ENCODE data around the gene PTPN23. TPM values are rescaled to one million over a fixed set of nuclear protein-coding genes. Genes with fewer than 3 reads are reported as not detected.

The PTPN23 gene
- total and polyA plus RNA-seq, 2 experiments from 2014 or later = 14.3 to 48.8 TPM

DNA sequence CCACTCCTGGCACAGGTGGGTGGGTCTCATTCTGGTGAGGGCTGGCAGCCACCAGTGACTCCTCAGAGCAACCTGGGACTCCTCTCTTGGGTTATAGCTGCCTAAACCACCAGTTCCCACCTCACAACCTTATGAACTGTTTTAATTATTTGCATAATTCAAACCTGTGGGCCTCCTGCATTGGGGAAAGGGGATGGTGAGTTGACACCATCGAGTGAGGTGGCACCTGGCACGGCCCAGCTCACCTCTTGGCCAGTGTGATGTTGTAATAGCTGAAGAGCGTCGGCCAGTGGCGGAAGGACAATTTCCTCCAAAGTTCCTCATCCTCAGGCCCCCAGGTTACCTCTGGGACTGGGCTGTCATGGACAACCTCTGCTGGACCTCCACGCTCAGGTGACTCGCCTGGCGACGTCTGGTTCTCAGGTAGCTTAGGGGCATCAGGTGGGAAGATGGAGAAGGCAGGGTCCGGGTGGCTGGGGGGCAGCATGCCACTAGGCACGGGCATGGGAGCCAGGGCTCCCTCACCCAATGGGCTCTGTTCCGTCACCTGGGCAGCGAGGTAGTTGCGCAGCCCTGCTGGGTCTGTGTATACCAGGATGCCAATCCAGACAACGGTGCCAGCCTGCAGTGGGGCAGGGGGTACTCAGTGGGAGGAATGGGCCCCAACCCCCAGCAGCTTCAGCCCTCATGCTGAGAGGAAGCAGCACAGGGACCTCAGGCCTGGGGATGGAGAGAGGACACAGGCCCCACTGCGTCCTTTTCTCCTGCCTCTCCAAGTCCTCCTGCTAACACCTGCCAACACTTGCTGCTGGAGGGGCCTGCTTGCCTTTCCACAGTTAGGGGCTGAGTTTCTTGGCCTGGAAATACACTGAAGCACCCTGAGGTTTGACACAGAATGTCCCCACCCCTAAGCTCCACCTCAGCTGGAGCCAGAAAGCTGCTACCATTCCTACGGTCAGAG is 38.5 kb downstream of the PTPN23 start (continued):
- TF ChIP-seq, protein P1, sequence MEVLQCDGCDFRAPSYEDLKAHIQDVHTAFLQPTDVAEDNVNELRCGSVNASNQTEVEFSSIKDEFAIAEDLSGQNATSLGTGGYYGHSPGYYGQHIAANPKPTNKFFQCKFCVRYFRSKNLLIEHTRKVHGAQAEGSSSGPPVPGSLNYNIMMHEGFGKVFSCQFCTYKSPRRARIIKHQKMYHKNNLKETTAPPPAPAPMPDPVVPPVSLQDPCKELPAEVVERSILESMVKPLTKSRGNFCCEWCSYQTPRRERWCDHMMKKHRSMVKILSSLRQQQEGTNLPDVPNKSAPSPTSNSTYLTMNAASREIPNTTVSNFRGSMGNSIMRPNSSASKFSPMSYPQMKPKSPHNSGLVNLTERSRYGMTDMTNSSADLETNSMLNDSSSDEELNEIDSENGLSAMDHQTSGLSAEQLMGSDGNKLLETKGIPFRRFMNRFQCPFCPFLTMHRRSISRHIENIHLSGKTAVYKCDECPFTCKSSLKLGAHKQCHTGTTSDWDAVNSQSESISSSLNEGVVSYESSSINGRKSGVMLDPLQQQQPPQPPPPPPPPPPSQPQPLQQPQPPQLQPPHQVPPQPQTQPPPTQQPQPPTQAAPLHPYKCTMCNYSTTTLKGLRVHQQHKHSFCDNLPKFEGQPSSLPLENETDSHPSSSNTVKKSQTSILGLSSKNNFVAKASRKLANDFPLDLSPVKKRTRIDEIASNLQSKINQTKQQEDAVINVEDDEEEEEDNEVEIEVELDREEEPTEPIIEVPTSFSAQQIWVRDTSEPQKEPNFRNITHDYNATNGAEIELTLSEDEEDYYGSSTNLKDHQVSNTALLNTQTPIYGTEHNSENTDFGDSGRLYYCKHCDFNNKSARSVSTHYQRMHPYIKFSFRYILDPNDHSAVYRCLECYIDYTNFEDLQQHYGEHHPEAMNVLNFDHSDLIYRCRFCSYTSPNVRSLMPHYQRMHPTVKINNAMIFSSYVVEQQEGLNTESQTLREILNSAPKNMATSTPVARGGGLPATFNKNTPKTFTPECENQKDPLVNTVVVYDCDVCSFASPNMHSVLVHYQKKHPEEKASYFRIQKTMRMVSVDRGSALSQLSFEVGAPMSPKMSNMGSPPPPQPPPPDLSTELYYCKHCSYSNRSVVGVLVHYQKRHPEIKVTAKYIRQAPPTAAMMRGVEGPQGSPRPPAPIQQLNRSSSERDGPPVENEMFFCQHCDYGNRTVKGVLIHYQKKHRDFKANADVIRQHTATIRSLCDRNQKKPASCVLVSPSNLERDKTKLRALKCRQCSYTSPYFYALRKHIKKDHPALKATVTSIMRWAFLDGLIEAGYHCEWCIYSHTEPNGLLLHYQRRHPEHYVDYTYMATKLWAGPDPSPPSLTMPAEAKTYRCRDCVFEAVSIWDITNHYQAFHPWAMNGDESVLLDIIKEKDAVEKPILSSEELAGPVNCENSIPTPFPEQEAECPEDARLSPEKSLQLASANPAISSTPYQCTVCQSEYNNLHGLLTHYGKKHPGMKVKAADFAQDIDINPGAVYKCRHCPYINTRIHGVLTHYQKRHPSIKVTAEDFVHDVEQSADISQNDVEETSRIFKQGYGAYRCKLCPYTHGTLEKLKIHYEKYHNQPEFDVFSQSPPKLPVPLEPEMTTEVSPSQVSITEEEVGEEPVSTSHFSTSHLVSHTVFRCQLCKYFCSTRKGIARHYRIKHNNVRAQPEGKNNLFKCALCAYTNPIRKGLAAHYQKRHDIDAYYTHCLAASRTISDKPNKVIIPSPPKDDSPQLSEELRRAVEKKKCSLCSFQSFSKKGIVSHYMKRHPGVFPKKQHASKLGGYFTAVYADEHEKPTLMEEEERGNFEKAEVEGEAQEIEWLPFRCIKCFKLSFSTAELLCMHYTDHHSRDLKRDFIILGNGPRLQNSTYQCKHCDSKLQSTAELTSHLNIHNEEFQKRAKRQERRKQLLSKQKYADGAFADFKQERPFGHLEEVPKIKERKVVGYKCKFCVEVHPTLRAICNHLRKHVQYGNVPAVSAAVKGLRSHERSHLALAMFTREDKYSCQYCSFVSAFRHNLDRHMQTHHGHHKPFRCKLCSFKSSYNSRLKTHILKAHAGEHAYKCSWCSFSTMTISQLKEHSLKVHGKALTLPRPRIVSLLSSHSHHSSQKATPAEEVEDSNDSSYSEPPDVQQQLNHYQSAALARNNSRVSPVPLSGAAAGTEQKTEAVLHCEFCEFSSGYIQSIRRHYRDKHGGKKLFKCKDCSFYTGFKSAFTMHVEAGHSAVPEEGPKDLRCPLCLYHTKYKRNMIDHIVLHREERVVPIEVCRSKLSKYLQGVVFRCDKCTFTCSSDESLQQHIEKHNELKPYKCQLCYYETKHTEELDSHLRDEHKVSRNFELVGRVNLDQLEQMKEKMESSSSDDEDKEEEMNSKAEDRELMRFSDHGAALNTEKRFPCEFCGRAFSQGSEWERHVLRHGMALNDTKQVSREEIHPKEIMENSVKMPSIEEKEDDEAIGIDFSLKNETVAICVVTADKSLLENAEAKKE (CRISPR knock-in tag; IDR thresholded peaks at IDR 0.05) = no peak
- no peak for TF ChIP-seq POLR2AphosphoS5 (IDR thresholded peaks at IDR 0.05; ENCODE audit: low read depth)
- no peak for TF ChIP-seq STAT1 (IDR thresholded peaks at IDR 0.05; ENCODE audit: unreplicated experiment)
- no peak for TF ChIP-seq ZNF114 (CRISPR knock-in tag; IDR thresholded peaks at IDR 0.05)
- TF ChIP-seq EZH2 (IDR thresholded peaks at IDR 0.05; ENCODE audit: low read depth, unreplicated experiment) = no peak
- TF ChIP-seq REST (IDR thresholded peaks at IDR 0.05; ENCODE audit: unreplicated experiment) = no peak
- TF ChIP-seq NANOG (IDR thresholded peaks at IDR 0.05; ENCODE audit: borderline replicate concordance) = no peak
- TF ChIP-seq EZH2phosphoT487 (IDR thresholded peaks at IDR 0.05; ENCODE audit: unreplicated experiment) = no peak

All from GM23338 (cell line).